ENCODE measurements around the gene BASP1.
"Not testable (repeated sequence)": the region's sequence is repeated elsewhere in the genome, so short reads cannot be mapped to it uniquely, and the experiment has no call there.

The BASP1 gene

GRCh38 chr5:17224858-17225511, 7.6 kb downstream of the BASP1 start:
- DNase-seq, result no peak

- DNase-seq, result no peak
These were observed 8.1 kb downstream of the BASP1 start for GRCh38 chr5:17225520-17225919.

DNA sequence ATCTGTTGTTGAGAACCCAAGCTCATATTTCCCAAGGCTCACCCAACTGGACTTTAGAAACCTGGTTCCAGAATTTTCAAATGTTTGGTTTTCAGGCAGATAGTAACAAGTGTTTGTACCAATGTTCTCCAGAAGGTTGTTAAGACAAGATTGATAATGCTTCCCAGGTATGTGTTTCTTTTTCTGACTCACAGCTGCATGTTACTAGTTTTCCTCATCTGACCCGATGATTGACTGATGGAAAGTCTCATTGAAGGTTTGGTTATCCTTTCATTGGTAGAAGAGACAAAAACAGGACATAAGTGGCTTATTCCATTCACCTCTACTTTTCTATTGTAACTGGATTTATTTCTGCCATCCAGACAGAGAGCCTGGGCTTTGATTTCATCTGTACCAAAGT, 10.4 kb downstream of the BASP1 start:
- DNase-seq, result no peak

DNA sequence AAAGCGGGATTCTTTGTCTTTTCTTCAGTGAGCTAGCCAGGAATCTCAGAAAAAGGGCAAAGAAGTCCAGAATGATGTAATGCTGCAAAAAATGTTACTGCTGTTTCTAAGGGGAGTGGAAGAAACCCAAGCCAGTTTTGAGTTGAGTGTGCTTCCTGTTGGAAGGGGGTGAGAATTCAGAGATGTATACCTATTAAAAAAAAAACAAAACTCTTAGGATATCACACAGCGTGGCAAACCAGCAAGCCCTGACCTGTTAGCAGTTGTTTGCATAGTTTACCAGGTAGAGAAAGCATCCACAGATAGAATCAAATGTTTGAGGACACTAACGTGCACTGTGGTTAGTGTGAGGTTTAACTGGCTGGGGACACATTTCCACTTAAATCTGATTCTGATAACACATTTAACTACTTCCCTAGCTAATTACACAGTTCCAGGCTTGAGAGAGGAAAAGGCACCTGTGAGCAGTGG, 11.4 kb downstream of the BASP1 start:
- no peak for DNase-seq

DNA sequence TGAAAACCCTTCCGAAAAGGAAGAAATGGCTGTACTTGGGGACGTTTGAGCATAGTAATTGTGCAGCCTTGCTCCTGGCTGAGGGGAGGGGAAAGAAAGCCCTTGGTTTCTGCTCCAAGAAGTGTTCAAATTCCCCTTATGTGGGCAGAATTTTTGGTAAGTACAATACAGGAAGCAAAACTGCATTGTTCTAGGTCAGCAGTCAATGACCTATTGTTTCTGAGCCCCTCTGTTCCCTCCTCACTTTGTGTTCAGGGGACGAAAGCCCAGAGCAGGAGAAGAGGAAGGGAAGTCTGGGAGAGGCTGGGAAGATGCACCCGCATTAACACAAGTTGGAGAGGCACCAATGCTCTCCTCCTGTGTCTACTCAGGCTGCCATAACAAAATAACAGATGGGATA, 11.9 kb downstream of the BASP1 start:
- no peak for DNase-seq

DNA sequence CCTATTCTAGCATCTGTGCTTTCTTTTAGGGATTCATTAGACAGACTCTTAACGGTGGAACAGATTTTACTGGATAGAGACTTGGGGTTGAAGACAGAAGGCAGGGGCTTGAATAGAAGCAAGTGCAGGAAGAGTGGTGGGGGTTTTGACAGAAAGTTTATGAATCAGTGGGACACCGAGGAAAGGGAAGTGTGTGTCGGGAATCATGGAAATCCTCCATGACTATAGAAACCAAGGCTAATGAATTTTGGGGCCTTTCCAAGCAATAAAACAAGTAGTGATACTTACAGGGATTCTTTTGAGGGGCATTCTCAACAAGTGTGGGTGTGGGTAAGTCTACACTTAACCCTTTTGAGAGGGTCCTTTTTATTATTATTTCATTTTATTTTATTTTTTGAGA, 12.8 kb downstream of the BASP1 start:
- no peak for DNase-seq

GRCh38 chr5:17230808-17231525, 13.5 kb downstream of the BASP1 start:
- DNase-seq, result no peak

GRCh38 chr5:17232405-17232804, 15.0 kb downstream of the BASP1 start:
- no peak for DNase-seq

- DNase-seq, result no peak
These were observed 16.1 kb downstream of the BASP1 start for GRCh38 chr5:17233488-17233887.

DNA sequence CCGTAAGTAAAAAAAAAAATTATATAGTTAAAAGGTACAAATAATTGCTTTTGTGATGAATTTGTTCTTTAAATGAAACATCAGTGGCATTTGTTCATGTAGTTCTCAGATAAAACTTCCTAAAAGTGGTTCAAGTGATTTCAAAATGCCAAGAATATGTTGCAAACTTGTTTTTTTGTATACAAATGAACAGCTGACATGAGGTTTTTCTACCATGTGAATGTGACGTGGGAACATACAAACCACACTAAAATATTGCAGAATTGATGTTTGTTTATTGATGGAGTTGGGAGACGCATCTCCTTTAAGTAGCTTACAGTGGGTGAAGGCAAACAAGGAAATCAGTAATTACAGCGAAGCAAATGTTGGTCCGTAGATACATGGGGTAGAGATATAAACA, 16.9 kb downstream of the BASP1 start:
- DNase-seq, result no peak

DNA sequence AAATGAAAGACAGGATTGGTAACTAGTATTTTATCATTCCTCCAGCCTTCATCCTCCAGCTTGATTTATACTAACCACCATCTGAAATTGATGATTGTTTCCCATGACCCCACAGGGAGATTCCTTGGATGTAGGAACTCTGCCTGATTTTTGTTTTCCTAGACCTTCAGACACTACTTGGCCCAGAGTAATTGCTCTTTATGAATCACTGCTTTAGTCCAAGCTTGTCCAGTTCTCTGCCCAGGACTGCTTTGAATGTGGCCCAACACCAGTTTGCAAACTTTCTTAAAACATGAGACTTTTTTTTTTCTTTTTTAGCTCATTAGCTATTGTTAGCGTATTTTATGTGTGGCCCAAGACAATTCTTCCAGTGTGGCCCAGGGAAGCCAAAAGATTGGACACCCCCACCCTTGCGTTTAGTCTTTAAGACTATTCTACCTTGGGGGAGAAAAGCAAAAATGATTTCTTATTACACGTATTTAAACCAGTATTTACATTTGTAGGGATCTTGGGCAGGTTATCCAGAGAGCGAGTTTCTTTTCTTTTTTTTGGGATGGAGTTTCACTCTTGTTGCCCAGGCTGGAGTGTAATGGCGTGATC, 18.4 kb downstream of the BASP1 start:
- no peak for DNase-seq

GRCh38 chr5:17238521-17239041, 21.1 kb downstream of the BASP1 start:
- no peak for DNase-seq

- no peak for DNase-seq
These were observed 22.5 kb downstream of the BASP1 start for GRCh38 chr5:17239953-17240352.

DNA sequence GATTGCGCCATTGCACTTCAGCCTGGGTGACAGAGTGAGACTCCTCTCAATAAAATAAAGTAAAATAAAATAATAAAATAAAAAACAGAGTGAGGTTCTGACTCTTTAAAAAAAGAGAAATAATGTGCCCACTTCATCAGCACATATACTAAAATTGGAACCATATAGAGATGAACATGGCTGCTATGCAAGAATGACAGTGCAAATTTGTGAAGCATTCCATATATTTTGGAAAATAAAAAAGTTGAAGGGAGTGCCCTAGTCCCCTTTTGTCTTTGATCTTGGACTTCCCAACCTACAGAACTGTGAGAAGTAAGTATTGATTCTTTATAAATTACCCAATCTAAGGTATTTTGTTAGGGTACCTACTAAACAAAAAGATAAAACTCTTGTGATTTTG, 23.1 kb downstream of the BASP1 start:
- no peak for DNase-seq

GRCh38 chr5:17241635-17242034, 24.2 kb downstream of the BASP1 start:
- no peak for DNase-seq

GRCh38 chr5:17243287-17244063, 26.0 kb downstream of the BASP1 start:
- DNase-seq, result no peak

GRCh38 chr5:17249029-17249634, 31.7 kb downstream of the BASP1 start:
- no peak for DNase-seq

GRCh38 chr5:17249841-17250240, 32.4 kb downstream of the BASP1 start:
- not testable (repeated sequence) for DNase-seq

DNA sequence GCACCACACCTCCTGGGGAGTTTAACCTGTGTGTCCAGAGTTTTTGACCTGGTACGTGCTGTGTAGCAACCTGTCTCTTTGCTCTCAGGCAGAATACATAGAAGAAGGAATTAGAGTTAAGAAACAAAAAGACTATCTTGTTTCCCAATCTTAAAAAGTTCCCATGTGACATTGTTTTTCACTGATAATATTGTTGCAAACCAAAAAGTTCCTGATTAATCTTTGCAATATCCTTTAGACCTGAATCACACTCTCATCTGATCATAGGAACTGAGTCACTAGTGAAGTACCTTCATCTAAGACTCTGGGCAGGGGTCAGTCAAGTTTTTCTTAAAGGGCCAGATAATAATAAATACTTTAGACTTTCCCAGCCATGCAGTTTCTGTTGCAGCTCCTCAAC, 35.1 kb downstream of the BASP1 start:
- DNase-seq, result no peak

- DNase-seq, result no peak
These were observed 38.1 kb downstream of the BASP1 start for GRCh38 chr5:17255471-17256021.

DNA sequence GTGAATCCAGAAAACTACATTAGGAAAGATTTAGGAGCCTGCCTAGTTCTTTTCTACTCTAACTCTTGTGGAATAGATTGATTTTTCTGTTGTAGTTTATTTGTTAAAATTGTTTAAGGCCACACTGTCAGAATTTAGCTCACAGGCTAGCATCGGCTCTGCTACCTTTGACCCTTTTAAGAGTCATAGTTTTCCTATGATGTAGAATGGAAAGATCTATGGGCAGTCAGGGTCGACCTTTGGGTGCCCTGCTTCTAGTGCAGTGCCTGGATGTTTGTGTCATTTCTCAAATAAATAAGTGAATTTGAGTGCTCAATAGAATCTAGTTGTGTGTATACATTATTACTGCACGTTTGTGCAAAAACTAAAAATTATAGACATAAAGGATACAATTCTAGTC, 38.7 kb downstream of the BASP1 start:
- no peak for DNase-seq

- DNase-seq, result no peak
These were observed 39.4 kb downstream of the BASP1 start for GRCh38 chr5:17256839-17257238.

Measured in stimulated activated CD4-positive, alpha-beta T cell treated with anti-CD3 and anti-CD28 coated beads, Interleukin-12 subunit alpha, Interleukin-12 subunit beta, amount 100 ng/mL, for 4 hours (primary cell).